IMR-90 (cell line): Measurements from ENCODE around the gene IL11RA. TPM values are rescaled to one million over a fixed set of nuclear protein-coding genes. Genes with fewer than 3 reads are reported as not detected.

Source experiments
- ATAC-seq: fragments of 200-7000 bp; cut with Tn5 transposase; 2 replicates; pipeline ENCODE4 v1.9.1; 2020; ENCODE audit warnings: low read depth, mild to moderate bottlenecking, moderate library complexity
- BruUV-seq: library from RNA; stranded (reverse); fragments of 400-500 nt; replicated peaks from 2 replicates; lab custom pipeline; 2021; lab: Mats Ljungman, UMichigan
- CTCF ChIA-PET: fragments of 300-600 bp; formaldehyde crosslinking; extraction: SDS; loops from one replicate; lab custom pipeline; 2021; ENCODE audit warnings: antibody characterized with exemption; lab: Yijun Ruan, JAX
- POLR2A ChIA-PET: fragments of 300-600 bp; sonication (Branson Sonifier 250); formaldehyde crosslinking; loops from one replicate; lab custom pipeline; 2022; ENCODE audit warnings: antibody characterized with exemption; ENCODE audit not compliant: unreplicated experiment; lab: Charles Lee
- DNase-seq: peaks from one replicate; pipeline ENCODE4 v3.0.0; 2013
- H2AFZ ChIP-seq: replicated peaks from 2 replicates; pipeline ENCODE3; 2013; ENCODE audit warnings: low read length, mild to moderate bottlenecking; ENCODE audit not compliant: poor library complexity
- H2AK5ac ChIP-seq: 2 replicates; pipeline ENCODE4 v1.6.1; 2013; ENCODE audit warnings: low read depth, low read length, inconsistent platforms
- H2AK9ac ChIP-seq: replicated peaks from 2 replicates; pipeline ENCODE3; 2013; ENCODE audit warnings: mild to moderate bottlenecking, low read depth, low read length, moderate library complexity; ENCODE audit not compliant: poor library complexity
- H2BK120ac ChIP-seq: 2 replicates; pipeline ENCODE4 v1.6.1; 2013; ENCODE audit warnings: low read depth, low read length, inconsistent platforms
- H2BK15ac ChIP-seq: 3 replicates; pipeline ENCODE4 v1.6.1; 2013; ENCODE audit warnings: low read depth, low read length, inconsistent platforms
- H2BK20ac ChIP-seq: 2 replicates; pipeline ENCODE4 v1.6.1; 2013; ENCODE audit warnings: low read depth, mild to moderate bottlenecking, inconsistent platforms, low read length, moderate library complexity
- H2BK5ac ChIP-seq: 2 replicates; pipeline ENCODE4 v1.6.1; 2013; ENCODE audit warnings: mild to moderate bottlenecking, low read depth, low read length, inconsistent platforms; ENCODE audit not compliant: poor library complexity, severe bottlenecking
- H3K14ac ChIP-seq: replicated peaks from 2 replicates; pipeline ENCODE4 v1.6.1; 2013; ENCODE audit warnings: low read depth, low read length, inconsistent platforms
- H3K18ac ChIP-seq: 2 replicates; pipeline ENCODE4 v1.6.1; 2013; ENCODE audit warnings: low read depth, low read length, control low read depth
- H3K23ac ChIP-seq: 2 replicates; pipeline ENCODE4 v1.6.1; 2013; ENCODE audit warnings: low read depth, low read length, inconsistent platforms
- H3K27ac ChIP-seq: 2 replicates; pipeline ENCODE4 v1.5.1; 2013; ENCODE audit warnings: mild to moderate bottlenecking, control low read depth, low read length; ENCODE audit not compliant: insufficient read depth
- H3K27me3 ChIP-seq: 2 replicates; pipeline ENCODE4 v1.6.1; 2013; ENCODE audit warnings: low read length; ENCODE audit not compliant: control insufficient read depth, insufficient read depth
- H3K36me3 ChIP-seq: 2 replicates; pipeline ENCODE4 v1.6.1; 2013; ENCODE audit warnings: low read length, mixed read lengths; ENCODE audit not compliant: control insufficient read depth, insufficient read depth
- H3K4ac ChIP-seq: 2 replicates; pipeline ENCODE4 v1.6.1; 2013; ENCODE audit warnings: low read depth, low read length, inconsistent platforms
- H3K4me1 ChIP-seq: 2 replicates; pipeline ENCODE4 v1.6.1; 2013; ENCODE audit warnings: low read length, mixed read lengths; ENCODE audit not compliant: control insufficient read depth, insufficient read depth
- H3K4me2 ChIP-seq: 2 replicates; pipeline ENCODE4 v1.6.1; 2013; ENCODE audit warnings: low read depth, mild to moderate bottlenecking, control low read depth, low read length, moderate library complexity
- H3K4me3 ChIP-seq: 2 replicates; pipeline ENCODE4 v1.5.1; 2013; ENCODE audit warnings: low read depth, mild to moderate bottlenecking, control low read depth, low read length, moderate library complexity; ENCODE audit not compliant: insufficient read depth
- H3K56ac ChIP-seq: 2 replicates; pipeline ENCODE4 v1.6.1; 2013; ENCODE audit warnings: low read length, inconsistent platforms; ENCODE audit not compliant: insufficient read depth; ENCODE audit errors: extremely low read depth
- H3K79me1 ChIP-seq, 2 experiments: 2 replicates each; pipeline ENCODE4 v1.6.1; 2013; ENCODE audit warnings: low read length in 2 of 2, inconsistent platforms in 1 of 2, low read depth in 1 of 2
- H3K9ac ChIP-seq: 2 replicates; pipeline ENCODE4 v1.6.1; 2013; ENCODE audit warnings: low read depth, low read length, control low read depth
- H3K9me1 ChIP-seq: 2 replicates; pipeline ENCODE4 v1.6.1; 2013; ENCODE audit warnings: low read length, inconsistent platforms; ENCODE audit not compliant: insufficient read depth
- H3K9me3 ChIP-seq: 2 replicates; pipeline ENCODE4 v1.6.1; 2013; ENCODE audit warnings: low read length; ENCODE audit not compliant: control insufficient read depth, insufficient read depth
- H4K20me1 ChIP-seq: 2 replicates; pipeline ENCODE4 v1.6.1; 2013; ENCODE audit warnings: low read length, inconsistent platforms; ENCODE audit not compliant: insufficient read depth
- H4K5ac ChIP-seq: 2 replicates; pipeline ENCODE4 v1.6.1; 2013; ENCODE audit warnings: mild to moderate bottlenecking, low read depth, low read length, control low read depth
- H4K8ac ChIP-seq, 2 experiments: 2 replicates each; pipeline ENCODE4 v1.6.1; 2013; ENCODE audit warnings: low read depth in 2 of 2, low read length in 2 of 2, control low read depth in 1 of 2, inconsistent platforms in 1 of 2
- H4K91ac ChIP-seq: 2 replicates; pipeline ENCODE4 v1.6.1; 2013; ENCODE audit warnings: low read depth, low read length, inconsistent platforms; ENCODE audit not compliant: insufficient read depth
- CHD1 ChIP-seq: IDR thresholded peaks from 2 replicates; pipeline ENCODE4 v1.6.1; 2012; ENCODE audit warnings: low read depth, low read length, improper control_type of control experiment
- FOS ChIP-seq: fragments of 150-350 bp; IDR thresholded peaks from 2 replicates; pipeline ENCODE4 v1.6.1; 2016; ENCODE audit warnings: low read depth, low read length
- MAFK ChIP-seq: IDR thresholded peaks from 2 replicates; pipeline ENCODE4 v1.6.1; 2012; ENCODE audit warnings: low read depth, low read length, improper control_type of control experiment
- RAD21 ChIP-seq: IDR thresholded peaks from 2 replicates; pipeline ENCODE4 v1.6.1; 2012; ENCODE audit warnings: low read length, improper control_type of control experiment
- RCOR1 ChIP-seq: IDR thresholded peaks from 2 replicates; pipeline ENCODE4 v1.6.1; 2012; ENCODE audit warnings: mild to moderate bottlenecking, low read length, improper control_type of control experiment; ENCODE audit not compliant: insufficient replicate concordance
- RFX5 ChIP-seq: IDR thresholded peaks from 2 replicates; pipeline ENCODE4 v1.8.0; 2012; ENCODE audit warnings: low read depth, mild to moderate bottlenecking, low read length, moderate library complexity
- SMC3 ChIP-seq: fragments of 150-350 bp; IDR thresholded peaks from 2 replicates; pipeline ENCODE4 v1.6.1; 2016; ENCODE audit warnings: low read depth, mild to moderate bottlenecking, antibody characterized with exemption, low read length, moderate library complexity
- WGBS, 2 experiments: methylation state at CpG; one replicate each; pipeline versions ENCODE4 v1.1.5 to v1.1.7; 2013; ENCODE audit warnings: missing lambda C conversion rate in 2 of 2; ENCODE audit not compliant: insufficient read length in 1 of 2; ENCODE audit errors: extremely low coverage in 2 of 2; 5-methylcytosine and 5-hydroxymethylcytosine counted together
- dilution Hi-C: fragments of 300-500 bp; cut with HindIII; formaldehyde crosslinking; loops from one replicate; pipeline ENCODE4 v1.14.3; 2018; ENCODE audit warnings: low sequenced_read_pairs; ENCODE audit not compliant: unreplicated experiment
- in situ Hi-C: fragments of 300-500 bp; cut with MboI; formaldehyde crosslinking; loops from 3 replicates; pipeline ENCODE4 v1.14.3; 2019; ENCODE audit warnings: low sequenced_read_pairs, inconsistent platforms, mixed read lengths
- intact Hi-C: fragments of 100-400 bp; cut with micrococcal nuclease; formaldehyde crosslinking; loops from 2 replicates; pipeline ENCODE4 v1.10.0; 2022
- polyA plus RNA-seq, 3 experiments: library from polyadenylated mRNA; depleted of rRNA; stranded (reverse); fragments of >200 nt; gene quantifications; 2 replicates each; pipeline ENCODE4 v1.2.3, GENCODE V29; 2012; ENCODE audit warnings: low replicate concordance in 1 of 3
- total RNA-seq: library from RNA; depleted of rRNA; stranded (reverse); fragments of >200 nt; gene quantifications from 2 replicates; pipeline ENCODE4 v1.2.3, GENCODE V29; 2012
- TF ChIP-seq, protein P1 (sequence below): fragments of 150-350 bp; IDR thresholded peaks from 2 replicates; pipeline ENCODE4 v1.6.1; 2017; ENCODE audit warnings: mild to moderate bottlenecking, antibody characterized with exemption, low read length, low read depth

Gene IL11RA
- total and polyA plus RNA-seq, 2 of the 4 experiments (the other 2 are of a cell fraction) = 8.2 to 15.9 TPM

DNA sequence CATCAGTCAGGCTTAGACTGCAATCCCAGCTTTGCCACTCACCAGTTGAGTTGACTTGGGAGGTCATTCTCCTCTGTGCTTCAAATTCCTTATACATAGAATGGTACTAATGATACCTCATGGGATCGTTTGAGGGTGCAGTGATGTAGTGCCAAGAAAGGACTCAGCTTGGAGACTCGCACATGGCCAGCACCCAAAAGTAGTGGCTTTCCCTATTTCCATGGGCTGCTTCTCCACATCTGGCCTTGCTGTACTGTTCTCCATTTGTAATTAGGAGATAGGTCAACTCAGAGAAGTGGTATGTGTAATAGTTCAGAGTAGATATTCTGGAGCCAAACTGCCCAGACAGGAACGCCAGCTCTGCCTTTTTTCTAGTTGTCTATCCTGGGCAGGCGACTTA is 33.6 kb downstream of the IL11RA start:
- TF ChIP-seq MAFK (no peak), RAD21 (no peak), RCOR1 (no peak), SMC3 (no peak), RFX5 (no peak), CHD1 (no peak), FOS (no peak)
- TF ChIP-seq, protein P1, sequence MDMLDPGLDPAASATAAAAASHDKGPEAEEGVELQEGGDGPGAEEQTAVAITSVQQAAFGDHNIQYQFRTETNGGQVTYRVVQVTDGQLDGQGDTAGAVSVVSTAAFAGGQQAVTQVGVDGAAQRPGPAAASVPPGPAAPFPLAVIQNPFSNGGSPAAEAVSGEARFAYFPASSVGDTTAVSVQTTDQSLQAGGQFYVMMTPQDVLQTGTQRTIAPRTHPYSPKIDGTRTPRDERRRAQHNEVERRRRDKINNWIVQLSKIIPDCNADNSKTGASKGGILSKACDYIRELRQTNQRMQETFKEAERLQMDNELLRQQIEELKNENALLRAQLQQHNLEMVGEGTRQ = no peak
- no peak overlapping the region for H2BK120ac ChIP-seq
- no peak overlapping the region for H2BK15ac ChIP-seq
- intact Hi-C loops (no loop called here), in situ Hi-C loops (no loop called here), dilution Hi-C loops (no loop called here)
- H3K4me1 ChIP-seq = no peaks in the 10 kb centered on the region; the same call in 1 of the 2 replicates
- no peaks in the 10 kb centered on the region; the same call in 1 of the 2 replicates for H4K20me1 ChIP-seq
- H3K27me3 ChIP-seq = no peaks in the 10 kb centered on the region
- DNase-seq = no peak
- no peak overlapping the region for H3K4me2 ChIP-seq
- no peak overlapping the region for H3K9ac ChIP-seq
- no peak overlapping the region for H4K8ac ChIP-seq
- H3K27ac ChIP-seq = no peak overlapping the region
- no peaks in the 10 kb centered on the region for H3K9me3 ChIP-seq
- H2AK9ac ChIP-seq = no peak overlapping the region
- peaks cover 2% of the 10 kb centered on the region; the same call in 1 of the 2 replicates for H3K36me3 ChIP-seq
- H3K79me1 ChIP-seq = no peaks in the 10 kb centered on the region; a peak in 1 of 4 replicates
- ATAC-seq = no peak
- ChIA-PET POLR2A (no interaction called here), CTCF (interaction anchor here (1.4 kb wide), 1 partner anchor 17 kb away, joined by 5 read pairs; no protein-coding TSS in a partner anchor)
- no peak overlapping the region for H3K56ac ChIP-seq
- no peak overlapping the region for H4K5ac ChIP-seq
- BruUV-seq = no TSS peak
- H2BK20ac ChIP-seq = no peak overlapping the region
- WGBS, 2 experiments = no CpG with 5 or more reads among the region's 4 CpGs
- no peak overlapping the region for H3K18ac ChIP-seq
- no peak overlapping the region for H3K4ac ChIP-seq
- H2AK5ac ChIP-seq = no peak overlapping the region
- peaks cover 8% of the 10 kb centered on the region; the same call in 1 of the 2 replicates for H3K9me1 ChIP-seq
- no peak overlapping the region for H3K4me3 ChIP-seq
- no peak overlapping the region for H3K23ac ChIP-seq
- H2AFZ ChIP-seq = no peak overlapping the region
- H3K14ac ChIP-seq = no peak overlapping the region
- H4K91ac ChIP-seq = no peak overlapping the region
- H2BK5ac ChIP-seq = no peak overlapping the region
